ENCODE results near the gene PNMA8A. TPM values are rescaled to one million over a fixed set of nuclear protein-coding genes. Genes with fewer than 3 reads are reported as not detected.

PNMA8A gene
- polyA plus RNA-seq, 1 donor: 6.0 TPM

DNA sequence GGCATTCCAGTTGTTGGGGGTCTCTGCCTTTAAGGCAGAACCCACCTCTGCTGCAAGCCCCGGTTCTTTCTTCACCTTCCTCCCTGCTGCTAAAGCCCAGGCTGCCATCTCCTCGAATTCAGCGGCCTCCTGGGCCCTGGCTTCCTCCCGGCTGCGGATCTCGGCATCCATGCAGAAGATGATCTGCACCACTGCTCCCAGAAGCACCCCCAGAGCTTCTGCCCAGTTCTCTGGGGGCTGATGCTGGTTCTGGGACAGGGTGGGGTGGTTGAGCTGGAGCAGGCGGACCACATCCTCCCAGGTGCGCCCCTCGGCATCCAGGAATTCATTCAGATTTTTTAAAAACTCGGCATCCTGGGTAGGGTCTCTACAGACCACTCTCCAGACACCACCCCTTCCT lies 987 bp downstream of the PNMA8A start:
- peaks cover 31% of the 10 kb centered on the region for H3K27me3 ChIP-seq (ENCODE audit: control insufficient read depth, insufficient read depth, low read length)

DNA sequence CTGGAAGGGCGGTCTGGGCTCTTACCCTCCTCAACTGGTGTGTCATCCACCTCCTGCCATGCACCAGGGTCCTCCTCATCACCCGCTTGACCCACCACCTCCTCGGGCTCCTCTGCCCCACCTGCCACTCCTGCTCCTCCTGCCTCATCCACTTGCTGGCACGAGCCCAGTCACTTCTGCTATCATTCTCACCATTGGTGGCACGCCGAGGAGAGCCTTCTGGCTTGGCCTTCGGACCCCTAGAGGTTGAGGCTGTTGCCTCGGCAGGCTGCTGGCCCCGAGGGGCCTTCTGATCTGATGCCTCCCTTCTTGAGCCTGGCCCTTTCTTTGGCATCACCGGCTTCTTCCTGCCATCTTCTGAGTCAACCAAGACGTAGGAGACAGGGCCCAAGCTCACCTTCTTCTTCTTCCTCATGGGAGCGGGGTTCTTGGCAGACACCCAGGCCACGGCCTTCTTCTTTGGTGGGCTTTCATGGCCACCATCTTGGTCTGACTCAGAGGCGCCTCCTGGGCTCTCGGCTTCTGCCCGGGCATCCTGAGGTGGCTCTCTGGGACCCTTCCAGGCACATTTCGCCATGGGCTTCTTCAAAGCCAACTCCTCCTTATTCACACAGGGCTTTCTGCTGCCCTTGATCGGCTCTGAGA lies 1.7 kb downstream of the PNMA8A start:
- H3K9me3 ChIP-seq (ENCODE audit: control insufficient read depth, low read depth, low read length): no peaks in the 10 kb centered on the region
- DNase-seq: no peak
- no peak overlapping the region for H3K4me3 ChIP-seq (ENCODE audit: low read length)
- WGBS (ENCODE audit: insufficient coverage, low lambda C conversion rate): no CpG with 5 or more reads among the region's 18 CpGs
- H3K4me1 ChIP-seq (ENCODE audit: control insufficient read depth, insufficient read depth, low read length): peaks cover 7% of the 10 kb centered on the region
- H3K27me3 ChIP-seq (ENCODE audit: control insufficient read depth, insufficient read depth, low read length): peaks cover 31% of the 10 kb centered on the region
- no peaks in the 10 kb centered on the region for H3K36me3 ChIP-seq (ENCODE audit: control insufficient read depth, insufficient read depth, low read length)
- H3K27ac ChIP-seq (ENCODE audit: low read length): no peak overlapping the region

More for the DNA sequence above, 987 bp downstream of the PNMA8A start:
- H3K4me3 ChIP-seq (ENCODE audit: low read length): no peak overlapping the region
- H3K36me3 ChIP-seq (ENCODE audit: control insufficient read depth, insufficient read depth, low read length): no peaks in the 10 kb centered on the region
- H3K4me1 ChIP-seq (ENCODE audit: control insufficient read depth, insufficient read depth, low read length): peaks cover 7% of the 10 kb centered on the region
- no peaks in the 10 kb centered on the region for H3K9me3 ChIP-seq (ENCODE audit: control insufficient read depth, low read depth, low read length)
- DNase-seq: no peak
- H3K27ac ChIP-seq (ENCODE audit: low read length): no peak overlapping the region
- WGBS (ENCODE audit: insufficient coverage, low lambda C conversion rate): no CpG with 5 or more reads among the region's 10 CpGs

DNA sequence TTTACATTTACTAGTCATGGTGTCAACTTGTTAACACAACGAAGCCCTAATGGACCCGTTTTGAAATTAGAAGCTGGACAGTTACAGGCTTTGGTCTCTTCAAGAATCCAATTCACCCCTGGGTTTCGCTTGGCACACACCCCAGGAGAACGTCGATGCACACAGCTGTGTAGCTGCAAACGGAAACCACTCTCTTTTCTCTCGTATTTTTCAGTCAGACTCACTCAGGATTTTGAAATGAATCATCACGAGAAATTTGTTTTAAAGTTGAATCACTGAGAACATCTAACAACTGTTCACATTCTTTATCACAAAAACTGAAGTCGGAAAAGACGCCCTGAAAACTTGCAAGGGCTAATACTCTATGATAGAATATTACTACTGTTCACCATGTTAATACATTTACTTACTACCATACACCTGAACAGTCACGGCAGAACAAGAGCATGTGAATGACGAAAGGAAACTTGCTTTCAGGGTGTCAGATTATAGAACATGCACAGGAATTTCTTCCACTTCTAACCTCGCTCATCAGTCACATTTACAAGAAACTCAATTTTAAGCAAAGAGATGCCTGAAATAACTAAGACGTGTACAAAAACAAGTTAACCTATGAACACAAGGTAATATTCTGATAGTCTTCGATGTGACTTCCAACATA lies 4.7 kb downstream of the PNMA8A start:
- WGBS (ENCODE audit: insufficient coverage, low lambda C conversion rate): 95% methylated on average over 2 of the region's 15 CpGs
- no peak overlapping the region for H3K4me3 ChIP-seq (ENCODE audit: low read length)
- no peaks in the 10 kb centered on the region for H3K36me3 ChIP-seq (ENCODE audit: control insufficient read depth, insufficient read depth, low read length)
- H3K27me3 ChIP-seq (ENCODE audit: control insufficient read depth, insufficient read depth, low read length): peaks cover 18% of the 10 kb centered on the region
- DNase-seq: no peak
- H3K9me3 ChIP-seq (ENCODE audit: control insufficient read depth, low read depth, low read length): no peaks in the 10 kb centered on the region
- H3K4me1 ChIP-seq (ENCODE audit: control insufficient read depth, insufficient read depth, low read length): peaks cover 5% of the 10 kb centered on the region
- H3K27ac ChIP-seq (ENCODE audit: low read length): no peak overlapping the region

DNA sequence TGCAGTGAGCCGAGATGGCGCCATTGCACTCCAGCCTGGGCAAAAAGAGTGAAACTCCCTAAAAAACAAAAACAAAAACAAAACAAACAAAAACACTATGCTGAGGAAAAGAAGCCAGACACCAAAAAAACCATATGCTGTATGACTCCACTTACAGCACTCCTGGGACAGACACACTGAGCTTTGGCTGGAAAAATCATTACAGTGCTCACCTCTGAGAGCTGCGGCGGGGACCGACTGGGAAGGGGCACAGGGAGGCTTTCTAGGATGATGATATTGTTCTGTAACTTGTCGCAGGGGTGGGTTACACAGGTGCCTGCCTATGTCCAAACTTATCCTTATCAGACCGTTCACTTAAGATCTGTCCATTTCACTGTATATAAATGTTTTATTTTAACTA lies 7.8 kb downstream of the PNMA8A start:
- no peak for DNase-seq
- no peaks in the 10 kb centered on the region for H3K36me3 ChIP-seq (ENCODE audit: control insufficient read depth, insufficient read depth, low read length)
- no peak overlapping the region for H3K27ac ChIP-seq (ENCODE audit: low read length)
- WGBS (ENCODE audit: insufficient coverage, low lambda C conversion rate): 94% methylated on average over 2 of the region's 7 CpGs
- no peak overlapping the region for H3K4me3 ChIP-seq (ENCODE audit: low read length)
- H3K4me1 ChIP-seq (ENCODE audit: control insufficient read depth, insufficient read depth, low read length): no peaks in the 10 kb centered on the region
- H3K9me3 ChIP-seq (ENCODE audit: control insufficient read depth, low read depth, low read length): no peaks in the 10 kb centered on the region
- no peaks in the 10 kb centered on the region for H3K27me3 ChIP-seq (ENCODE audit: control insufficient read depth, insufficient read depth, low read length)

DNA sequence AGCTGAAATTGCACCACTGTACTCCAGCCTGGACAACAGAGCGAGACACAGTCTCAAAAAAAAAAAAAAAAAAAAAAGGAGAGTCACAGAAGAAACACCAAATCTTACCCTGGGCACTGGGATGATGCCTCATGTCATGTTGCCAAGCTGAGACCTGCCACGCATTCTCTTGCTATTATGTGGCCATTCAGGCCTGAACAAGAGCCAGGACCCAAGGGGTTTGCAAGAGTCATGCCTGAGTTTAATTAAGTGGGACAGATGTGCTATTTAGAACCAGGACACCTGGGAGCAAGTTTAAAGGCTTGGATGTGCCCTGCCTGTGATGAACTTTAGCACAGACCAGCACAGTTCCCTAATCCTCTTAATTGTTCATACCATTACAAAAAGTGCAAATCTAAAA lies 9.8 kb downstream of the PNMA8A start:
- Histone ChIP-seq H3K9me3 (ENCODE audit: control insufficient read depth, low read depth, low read length) (no peaks in the 10 kb centered on the region), H3K4me3 (ENCODE audit: low read length) (no peak overlapping the region), H3K36me3 (ENCODE audit: control insufficient read depth, insufficient read depth, low read length) (no peaks in the 10 kb centered on the region), H3K4me1 (ENCODE audit: control insufficient read depth, insufficient read depth, low read length) (no peaks in the 10 kb centered on the region), H3K27ac (ENCODE audit: low read length) (no peak overlapping the region), H3K27me3 (ENCODE audit: control insufficient read depth, insufficient read depth, low read length) (no peaks in the 10 kb centered on the region)
- DNase-seq: no peak
- WGBS (ENCODE audit: insufficient coverage, low lambda C conversion rate): no CpG with 5 or more reads among the region's 2 CpGs

DNA sequence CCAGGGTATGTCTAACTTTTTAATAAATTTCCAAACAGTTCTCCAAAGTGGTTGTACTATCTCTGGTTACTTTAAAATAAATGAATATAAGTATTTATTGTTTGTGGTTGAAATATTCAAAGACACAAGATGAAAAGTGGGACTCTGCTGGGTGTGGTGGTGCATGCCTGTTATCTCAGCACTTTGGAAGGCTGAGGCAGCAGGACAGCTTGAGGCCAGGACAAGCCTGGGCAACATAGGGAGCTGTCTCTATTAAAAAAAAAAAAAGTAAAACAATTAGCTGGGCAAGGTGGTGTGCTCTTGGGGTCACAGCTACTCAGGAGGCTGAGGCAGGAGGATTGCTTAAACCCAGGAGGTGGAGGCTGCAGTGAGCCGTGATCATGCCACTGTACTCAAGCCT lies 10.4 kb downstream of the PNMA8A start:
- no peaks in the 10 kb centered on the region for H3K9me3 ChIP-seq (ENCODE audit: control insufficient read depth, low read depth, low read length)
- DNase-seq: no peak
- H3K36me3 ChIP-seq (ENCODE audit: control insufficient read depth, insufficient read depth, low read length): no peaks in the 10 kb centered on the region
- no CpG with 5 or more reads among the region's 1 CpG for WGBS (ENCODE audit: insufficient coverage, low lambda C conversion rate)
- H3K4me1 ChIP-seq (ENCODE audit: control insufficient read depth, insufficient read depth, low read length): no peaks in the 10 kb centered on the region
- no peak overlapping the region for H3K27ac ChIP-seq (ENCODE audit: low read length)
- H3K27me3 ChIP-seq (ENCODE audit: control insufficient read depth, insufficient read depth, low read length): no peaks in the 10 kb centered on the region
- H3K4me3 ChIP-seq (ENCODE audit: low read length): no peak overlapping the region

DNA sequence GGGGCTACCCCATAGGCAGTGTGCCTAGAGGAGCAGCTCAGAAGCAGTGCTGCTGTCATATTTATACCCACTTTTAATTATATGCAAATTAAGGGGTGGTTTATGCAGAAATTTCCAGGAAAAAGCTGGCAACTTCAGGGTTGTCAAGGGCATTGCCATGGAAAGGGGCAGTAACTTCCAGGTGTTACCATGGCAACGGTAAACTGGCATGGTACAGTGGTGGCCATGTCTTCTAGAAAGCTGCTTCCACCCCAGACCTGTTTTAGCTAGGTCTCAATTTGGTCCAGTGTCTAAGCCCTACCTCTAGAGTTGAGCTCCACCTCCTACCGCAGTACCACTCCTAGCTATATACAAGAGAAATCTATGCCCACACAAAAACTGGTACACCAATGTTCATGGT lies 11.3 kb downstream of the PNMA8A start:
- DNase-seq: no peak
- Histone ChIP-seq H3K36me3 (ENCODE audit: control insufficient read depth, insufficient read depth, low read length) (no peaks in the 10 kb centered on the region), H3K27ac (ENCODE audit: low read length) (no peak overlapping the region), H3K9me3 (ENCODE audit: control insufficient read depth, low read depth, low read length) (no peaks in the 10 kb centered on the region), H3K4me1 (ENCODE audit: control insufficient read depth, insufficient read depth, low read length) (no peaks in the 10 kb centered on the region), H3K4me3 (ENCODE audit: low read length) (no peak overlapping the region), H3K27me3 (ENCODE audit: control insufficient read depth, insufficient read depth, low read length) (no peaks in the 10 kb centered on the region)
- no CpG with 5 or more reads among the region's 2 CpGs for WGBS (ENCODE audit: insufficient coverage, low lambda C conversion rate)

DNA sequence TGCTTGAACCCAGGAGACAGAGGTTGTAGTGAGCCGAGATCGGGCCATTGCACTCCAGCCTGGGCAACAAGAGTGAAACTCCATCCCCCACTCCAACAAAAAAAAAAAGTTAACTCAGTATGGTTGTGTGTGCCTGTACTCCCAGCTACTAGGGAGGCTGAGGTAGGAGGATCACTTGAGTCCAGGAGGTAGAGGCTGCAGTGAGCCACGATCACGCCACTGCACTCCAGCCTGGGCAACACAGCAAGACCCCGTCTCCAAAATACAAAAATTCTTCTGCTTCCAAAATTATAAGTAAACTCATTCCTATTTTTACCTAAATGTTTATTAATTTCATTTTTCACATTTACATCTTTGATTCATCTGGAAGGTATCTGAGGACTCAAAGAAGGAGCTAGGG lies 14.4 kb downstream of the PNMA8A start:
- Histone ChIP-seq H3K36me3 (ENCODE audit: control insufficient read depth, insufficient read depth, low read length) (no peaks in the 10 kb centered on the region), H3K9me3 (ENCODE audit: control insufficient read depth, low read depth, low read length) (no peaks in the 10 kb centered on the region)
- DNase-seq: no peak

DNA sequence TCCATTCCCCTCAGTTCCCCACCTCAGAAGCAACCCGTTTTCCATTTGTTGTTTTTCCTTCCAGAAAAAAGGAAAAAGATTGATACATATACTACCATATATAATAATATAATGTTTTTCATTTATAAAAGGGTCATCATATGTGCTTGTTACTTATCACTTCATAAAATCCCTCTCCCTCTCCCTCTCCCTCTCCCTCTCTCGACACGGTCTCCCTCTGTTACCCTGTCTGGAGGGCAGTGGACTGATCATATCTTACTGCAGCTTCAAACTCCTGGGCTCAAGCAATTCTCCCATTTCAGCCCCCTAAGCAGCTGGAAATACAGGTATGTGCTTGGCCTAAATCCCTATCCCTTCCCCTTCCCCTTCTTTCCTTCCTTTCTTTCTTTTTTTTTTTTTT lies 17.1 kb downstream of the PNMA8A start:
- Histone ChIP-seq H3K9me3 (ENCODE audit: control insufficient read depth, low read depth, low read length) (no peaks in the 10 kb centered on the region), H3K36me3 (ENCODE audit: control insufficient read depth, insufficient read depth, low read length) (no peaks in the 10 kb centered on the region), H3K27ac (ENCODE audit: low read length) (no peak overlapping the region), H3K4me1 (ENCODE audit: control insufficient read depth, insufficient read depth, low read length) (no peaks in the 10 kb centered on the region), H3K27me3 (ENCODE audit: control insufficient read depth, insufficient read depth, low read length) (no peaks in the 10 kb centered on the region), H3K4me3 (ENCODE audit: low read length) (no peak overlapping the region)
- no CpG with 5 or more reads among the region's 3 CpGs for WGBS (ENCODE audit: insufficient coverage, low lambda C conversion rate)
- no peak for DNase-seq

More for the DNA sequence above, 14.4 kb downstream of the PNMA8A start:
- Histone ChIP-seq H3K27ac (ENCODE audit: low read length) (no peak overlapping the region), H3K4me3 (ENCODE audit: low read length) (no peak overlapping the region), H3K27me3 (ENCODE audit: control insufficient read depth, insufficient read depth, low read length) (no peaks in the 10 kb centered on the region), H3K4me1 (ENCODE audit: control insufficient read depth, insufficient read depth, low read length) (no peaks in the 10 kb centered on the region)
- 100% methylated on average over 1 of the region's 5 CpGs for WGBS (ENCODE audit: insufficient coverage, low lambda C conversion rate)

DNA sequence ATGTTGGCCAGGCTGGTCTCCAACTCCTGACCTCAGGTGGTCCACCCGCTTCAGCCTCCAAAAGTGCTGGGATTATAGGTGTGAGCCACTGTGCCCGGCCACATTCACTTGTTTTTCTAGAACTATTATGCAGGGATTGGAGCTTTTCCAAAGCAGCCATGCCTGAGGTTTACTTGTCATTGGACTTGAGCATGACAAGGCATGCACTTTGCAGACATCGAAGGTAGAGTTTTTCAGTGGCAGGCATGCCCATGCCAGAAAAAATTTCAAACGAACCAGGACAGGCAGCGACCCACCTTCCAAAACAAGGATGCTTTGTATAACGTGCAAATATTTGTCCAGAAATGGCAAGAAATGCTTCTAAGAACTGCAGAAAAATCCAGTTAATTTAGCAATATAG lies 17.7 kb downstream of the PNMA8A start:
- no peak overlapping the region for H3K4me3 ChIP-seq (ENCODE audit: low read length)
- H3K27me3 ChIP-seq (ENCODE audit: control insufficient read depth, insufficient read depth, low read length): no peaks in the 10 kb centered on the region
- no peaks in the 10 kb centered on the region for H3K4me1 ChIP-seq (ENCODE audit: control insufficient read depth, insufficient read depth, low read length)
- H3K9me3 ChIP-seq (ENCODE audit: control insufficient read depth, low read depth, low read length): no peaks in the 10 kb centered on the region
- H3K27ac ChIP-seq (ENCODE audit: low read length): no peak overlapping the region
- no CpG with 5 or more reads among the region's 6 CpGs for WGBS (ENCODE audit: insufficient coverage, low lambda C conversion rate)
- no peaks in the 10 kb centered on the region for H3K36me3 ChIP-seq (ENCODE audit: control insufficient read depth, insufficient read depth, low read length)
- DNase-seq: no peak

DNA sequence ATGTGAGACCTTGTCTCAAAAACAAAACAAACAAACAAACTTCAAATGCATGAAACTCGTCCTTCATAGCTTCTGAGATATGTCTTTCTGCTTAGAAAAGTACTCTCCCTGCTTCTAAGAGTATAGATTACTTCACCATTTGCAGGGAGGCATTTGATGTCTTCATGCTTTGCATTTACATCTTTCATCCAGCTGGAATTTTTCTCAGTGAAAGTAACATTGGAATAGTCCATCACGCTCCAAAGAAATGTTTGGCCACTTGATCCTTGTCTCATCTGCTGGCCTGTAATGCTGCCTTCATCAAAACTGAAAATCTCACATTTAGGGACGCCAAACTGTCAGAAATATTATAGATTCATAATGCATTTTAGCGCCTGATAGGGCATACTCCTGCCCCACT lies 19.2 kb downstream of the PNMA8A start:
- H3K4me3 ChIP-seq (ENCODE audit: low read length): no peak overlapping the region
- no peak for DNase-seq
- H3K27me3 ChIP-seq (ENCODE audit: control insufficient read depth, insufficient read depth, low read length): no peaks in the 10 kb centered on the region
- H3K4me1 ChIP-seq (ENCODE audit: control insufficient read depth, insufficient read depth, low read length): no peaks in the 10 kb centered on the region
- H3K36me3 ChIP-seq (ENCODE audit: control insufficient read depth, insufficient read depth, low read length): no peaks in the 10 kb centered on the region
- no peak overlapping the region for H3K27ac ChIP-seq (ENCODE audit: low read length)
- WGBS (ENCODE audit: insufficient coverage, low lambda C conversion rate): no CpG with 5 or more reads among the region's 4 CpGs
- no peaks in the 10 kb centered on the region for H3K9me3 ChIP-seq (ENCODE audit: control insufficient read depth, low read depth, low read length)
